Measurements from ENCODE around the gene RBM39.
"Not testable (repeated sequence)": the region's sequence is repeated elsewhere in the genome, so short reads cannot be mapped to it uniquely, and the experiment has no call there.

RBM39 gene

DNA sequence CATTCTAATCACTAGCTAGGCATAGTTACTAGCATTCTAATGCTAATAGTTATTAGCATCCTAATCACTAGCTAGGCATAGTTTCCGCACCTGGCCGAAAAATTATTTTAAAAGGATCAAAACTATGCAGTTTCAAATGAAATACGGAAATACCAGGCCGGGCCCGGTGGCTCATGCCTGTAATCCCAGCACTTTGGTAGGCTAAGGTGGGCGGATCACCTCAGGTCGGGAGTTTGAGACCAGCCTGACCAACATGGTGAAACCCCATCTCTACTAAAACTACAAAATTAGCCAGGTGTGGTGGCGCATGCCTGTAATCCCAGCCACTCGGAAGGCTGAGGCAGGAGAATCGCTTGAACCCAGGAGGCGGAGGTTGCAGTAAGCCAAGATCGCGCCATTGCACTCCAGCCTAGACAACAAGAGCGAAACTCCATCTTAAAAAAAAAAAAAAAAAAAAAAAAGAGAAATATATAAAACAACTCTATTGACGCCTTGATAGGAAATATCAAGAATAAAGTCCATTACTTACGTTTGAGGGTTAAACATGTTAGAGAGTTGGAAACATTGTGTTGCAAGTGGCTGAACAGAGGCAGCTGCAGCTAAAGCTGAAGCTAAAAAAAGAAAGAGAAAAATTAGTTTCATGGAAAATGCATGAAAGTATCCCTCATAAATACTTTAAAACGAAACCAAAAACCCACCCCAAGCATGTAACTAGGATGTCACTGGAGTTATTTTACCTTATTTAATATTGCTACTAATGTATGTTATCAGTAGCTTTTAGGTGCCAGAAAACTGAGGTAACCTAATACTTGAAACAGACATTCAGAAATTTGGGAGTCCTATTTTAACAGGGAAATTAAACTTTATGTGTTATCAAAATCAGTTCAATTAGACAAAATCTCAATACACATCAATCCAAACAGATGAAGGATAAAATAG, 35.2 kb downstream of the RBM39 start:
- not testable (repeated sequence) for DNase-seq (ENCODE audit: low read depth)

DNA sequence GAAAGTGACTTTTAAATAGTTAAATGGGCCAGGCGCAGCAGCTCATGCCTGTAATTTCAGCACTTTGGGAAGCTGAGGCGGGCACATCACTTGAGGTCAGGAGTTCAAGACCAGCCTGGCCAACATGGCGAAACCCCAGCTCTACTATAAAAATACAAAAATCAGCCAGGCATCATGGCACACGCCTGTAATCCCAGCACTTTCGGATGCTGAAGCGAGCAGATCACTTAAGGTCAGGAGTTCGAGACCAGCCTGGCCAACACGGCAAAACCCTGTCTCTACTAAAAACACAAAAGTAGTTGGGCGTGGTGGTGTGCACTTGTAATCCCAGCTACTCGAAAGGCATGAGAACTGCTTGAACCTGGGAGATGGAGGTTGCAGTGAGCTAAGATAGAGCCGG, 36.2 kb downstream of the RBM39 start:
- not testable (repeated sequence) for DNase-seq (ENCODE audit: low read depth)

DNA sequence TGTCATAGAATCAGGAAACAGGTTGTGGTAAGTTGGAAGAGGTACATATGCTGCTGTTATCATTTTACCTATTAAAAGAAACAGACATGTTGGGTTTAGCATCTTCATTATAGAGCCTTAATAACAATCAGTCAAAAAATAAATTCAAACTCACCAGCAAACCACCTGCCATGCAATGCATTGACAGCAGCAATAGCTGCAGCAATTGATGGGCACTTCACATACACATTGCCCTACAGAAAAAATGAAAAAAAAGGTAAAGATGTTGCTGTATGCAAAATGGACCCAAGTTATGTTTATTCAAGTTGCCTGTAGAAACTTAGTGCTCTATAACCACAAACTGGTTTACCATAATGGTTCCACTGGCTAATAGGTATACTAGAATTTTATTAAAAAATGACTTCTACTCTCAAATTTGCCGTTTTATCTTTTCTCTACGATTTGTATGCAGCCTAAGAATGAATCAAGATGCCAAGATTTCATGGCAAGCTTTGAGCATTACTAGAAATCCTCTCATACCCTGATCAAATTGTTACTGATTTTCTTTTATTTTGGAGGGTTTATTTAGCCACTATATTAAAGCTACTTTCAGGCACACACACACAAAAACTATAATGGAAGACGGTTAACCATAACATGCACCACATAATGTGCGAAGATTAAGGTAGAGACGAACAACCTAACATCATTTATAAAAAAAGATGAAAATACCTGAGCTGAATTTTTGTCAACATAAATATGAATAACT, 37.4 kb downstream of the RBM39 start:
- no peak for DNase-seq (ENCODE audit: low read depth)

DNA sequence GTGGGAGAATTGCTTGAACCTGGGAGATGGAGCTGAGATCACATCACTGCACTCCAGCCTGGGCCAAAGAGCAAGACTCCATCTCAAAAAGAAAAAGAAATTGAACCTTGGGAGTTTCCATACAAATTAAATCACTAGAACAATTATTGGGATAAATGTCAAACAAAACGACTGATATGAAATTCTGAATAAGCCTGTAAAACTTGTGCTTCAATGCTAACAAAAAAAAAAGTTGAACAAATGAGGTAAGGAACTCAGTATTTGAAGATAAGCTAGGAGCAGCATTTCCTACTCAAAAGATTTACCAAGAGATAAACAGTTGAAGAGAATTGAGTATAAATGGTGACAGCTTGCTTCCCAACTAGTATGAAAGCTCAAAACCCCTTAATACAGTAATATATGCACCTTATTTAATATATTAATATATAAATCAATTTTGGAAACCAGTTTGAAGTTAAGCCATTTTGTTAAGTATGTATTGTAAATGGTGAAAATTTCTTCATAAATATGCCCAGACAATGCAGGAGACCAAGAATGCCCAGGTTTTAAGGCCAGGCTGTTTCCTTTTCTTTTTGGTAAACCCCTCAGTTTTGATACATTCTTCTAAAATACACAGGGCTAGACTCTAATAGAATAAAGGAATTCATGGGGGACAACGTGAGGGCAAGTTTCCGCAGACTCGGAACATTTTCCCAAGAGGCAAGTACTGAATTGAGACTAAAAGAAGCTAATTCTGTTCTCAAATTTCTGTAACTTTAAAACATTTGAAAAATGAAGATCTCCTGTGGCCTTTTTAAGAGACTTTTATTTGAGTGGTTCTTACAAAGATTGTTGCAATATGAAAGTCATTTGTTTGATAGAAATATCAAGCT, 39.0 kb downstream of the RBM39 start:
- DNase-seq (ENCODE audit: low read depth): no peak

DNA sequence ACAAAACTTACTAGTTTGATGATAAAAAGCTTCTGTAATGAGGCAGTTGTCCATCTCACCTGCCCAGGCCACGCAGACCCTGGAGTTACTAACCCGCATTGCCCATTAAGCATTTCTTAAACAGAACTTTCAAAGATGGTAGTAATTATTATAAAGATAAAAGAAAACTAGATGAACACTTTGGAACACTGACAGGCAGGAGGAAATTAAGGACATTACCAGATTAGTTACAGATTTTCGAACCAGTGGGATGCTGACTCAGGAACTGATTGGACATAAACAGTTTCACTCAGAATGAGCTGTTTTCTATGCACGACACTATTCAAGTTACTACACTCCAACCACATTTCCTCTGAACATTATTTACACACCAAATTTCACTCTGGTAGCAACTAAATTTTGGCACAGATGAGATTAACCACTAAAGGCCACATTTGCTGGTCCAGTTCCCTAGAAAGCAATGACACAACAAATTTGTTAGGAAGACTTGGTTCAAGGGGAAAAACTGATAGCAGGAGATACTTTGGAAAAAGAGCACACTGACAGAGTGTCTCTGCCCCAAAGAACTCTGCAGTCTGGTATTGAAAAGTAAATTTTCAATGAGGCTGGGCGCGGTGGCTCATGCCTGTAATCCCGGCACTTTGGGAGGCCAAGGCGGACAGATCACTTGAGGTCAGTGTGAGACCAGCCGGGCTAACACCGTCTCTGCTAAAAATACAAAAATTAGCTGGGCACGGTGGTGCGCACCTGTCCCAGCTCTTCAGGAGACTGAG, 39.8 kb downstream of the RBM39 start:
- DNase-seq (ENCODE audit: low read depth): no peak

DNA sequence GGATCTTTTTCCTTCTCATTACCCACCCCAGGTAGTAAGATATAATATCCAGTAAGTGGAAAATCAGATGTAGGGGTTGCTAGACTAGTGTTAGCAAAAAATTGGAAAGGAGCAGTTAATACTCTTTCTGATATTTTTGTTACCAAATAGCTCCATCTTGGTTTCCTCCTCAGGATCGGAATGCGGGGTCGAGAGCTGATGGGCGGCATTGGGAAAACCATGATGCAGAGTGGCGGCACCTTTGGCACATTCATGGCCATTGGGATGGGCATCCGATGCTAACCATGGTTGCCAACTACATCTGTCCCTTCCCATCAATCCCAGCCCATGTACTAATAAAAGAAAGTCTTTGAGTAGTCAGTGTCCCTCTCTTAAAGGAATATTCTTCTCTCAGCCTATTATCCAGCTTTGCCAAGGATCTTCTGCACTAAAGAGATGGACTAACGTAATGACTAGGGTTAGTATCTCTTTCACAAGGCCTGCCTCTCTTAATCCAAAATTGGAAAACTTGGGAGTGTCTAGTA, 41.4 kb downstream of the RBM39 start:
- DNase-seq (ENCODE audit: low read depth): no peak

DNA sequence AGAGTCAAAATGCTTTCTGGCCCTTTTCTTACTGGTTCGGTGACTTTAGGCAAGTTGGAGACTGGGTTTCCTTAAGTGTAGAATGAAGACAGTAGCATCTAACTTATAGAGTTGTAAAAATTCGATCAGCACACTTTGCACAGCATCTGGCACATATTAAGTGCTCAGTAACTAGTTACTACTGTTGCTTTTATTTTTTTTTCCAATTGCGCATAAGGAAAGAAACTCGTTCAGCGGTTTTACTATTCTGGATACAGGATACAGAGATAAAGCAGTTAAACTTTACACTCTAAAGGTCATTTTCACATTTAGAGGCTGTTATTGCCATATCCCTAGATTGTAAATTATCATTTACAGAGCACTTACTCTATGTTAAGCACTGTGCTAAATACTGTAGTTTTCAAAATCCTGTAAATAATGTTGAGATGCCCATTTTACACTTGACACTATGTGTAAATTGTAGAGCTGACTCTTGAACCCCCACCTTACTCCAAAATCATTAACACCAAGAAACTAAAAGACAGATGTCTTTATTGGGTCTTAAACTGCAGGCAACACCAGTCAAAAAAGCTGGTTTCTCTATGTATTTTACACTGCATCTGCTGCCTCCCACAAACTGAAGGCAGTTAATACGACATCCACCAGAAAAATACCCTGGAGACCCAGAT, 42.0 kb downstream of the RBM39 start:
- no peak for DNase-seq (ENCODE audit: low read depth)

DNA sequence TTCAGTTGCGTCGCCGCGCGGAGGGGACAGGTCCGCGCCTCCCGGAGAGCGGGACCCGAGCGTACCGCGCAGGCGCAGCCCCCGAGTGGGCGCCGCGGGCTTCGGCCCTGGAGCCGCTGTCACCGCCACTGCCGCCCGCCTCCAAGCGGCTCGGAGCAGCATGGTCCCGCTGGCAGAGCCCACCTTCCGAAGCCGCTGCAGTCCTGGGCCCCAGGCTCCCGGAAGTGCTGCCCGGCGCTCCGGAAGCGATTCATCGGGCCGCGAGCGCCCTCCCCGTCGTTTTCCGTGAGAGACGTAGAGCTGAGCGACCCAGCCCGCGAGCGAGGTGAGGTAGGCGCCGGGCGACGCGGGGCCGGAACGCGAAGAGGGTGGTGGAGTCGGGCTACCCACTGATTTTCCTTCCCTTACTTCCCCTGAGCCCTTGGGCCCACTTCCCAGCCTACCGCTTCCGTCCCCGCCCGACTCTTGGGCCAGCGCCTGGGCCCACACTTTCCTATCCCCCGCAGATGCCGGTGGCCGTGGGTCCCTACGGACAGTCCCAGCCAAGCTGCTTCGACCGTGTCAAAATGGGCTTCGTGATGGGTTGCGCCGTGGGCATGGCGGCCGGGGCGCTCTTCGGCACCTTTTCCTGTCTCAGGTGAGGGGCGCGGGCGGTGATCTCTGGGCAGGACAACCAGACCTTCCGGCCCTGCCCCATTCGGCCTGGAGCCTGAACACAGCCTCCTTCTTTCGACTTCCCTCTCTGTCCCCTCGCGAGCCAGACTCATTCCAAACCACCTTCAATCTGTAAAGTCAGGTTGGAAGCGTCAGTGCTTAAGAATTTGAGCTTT, 42.7 kb downstream of the RBM39 start, which contains the start of the genes NFS1 and ROMO1:
NFS1 (minus strand) TSS at position 226 of the 830 bp plus-strand sequence; CDS start at position 162, 64 bp downstream.
ROMO1 (plus strand) TSS at position 279 of the 830 bp plus-strand sequence; CDS start at position 507, 228 bp downstream.
- DNase-seq (ENCODE audit: low read depth): peak; percentile 69

DNA sequence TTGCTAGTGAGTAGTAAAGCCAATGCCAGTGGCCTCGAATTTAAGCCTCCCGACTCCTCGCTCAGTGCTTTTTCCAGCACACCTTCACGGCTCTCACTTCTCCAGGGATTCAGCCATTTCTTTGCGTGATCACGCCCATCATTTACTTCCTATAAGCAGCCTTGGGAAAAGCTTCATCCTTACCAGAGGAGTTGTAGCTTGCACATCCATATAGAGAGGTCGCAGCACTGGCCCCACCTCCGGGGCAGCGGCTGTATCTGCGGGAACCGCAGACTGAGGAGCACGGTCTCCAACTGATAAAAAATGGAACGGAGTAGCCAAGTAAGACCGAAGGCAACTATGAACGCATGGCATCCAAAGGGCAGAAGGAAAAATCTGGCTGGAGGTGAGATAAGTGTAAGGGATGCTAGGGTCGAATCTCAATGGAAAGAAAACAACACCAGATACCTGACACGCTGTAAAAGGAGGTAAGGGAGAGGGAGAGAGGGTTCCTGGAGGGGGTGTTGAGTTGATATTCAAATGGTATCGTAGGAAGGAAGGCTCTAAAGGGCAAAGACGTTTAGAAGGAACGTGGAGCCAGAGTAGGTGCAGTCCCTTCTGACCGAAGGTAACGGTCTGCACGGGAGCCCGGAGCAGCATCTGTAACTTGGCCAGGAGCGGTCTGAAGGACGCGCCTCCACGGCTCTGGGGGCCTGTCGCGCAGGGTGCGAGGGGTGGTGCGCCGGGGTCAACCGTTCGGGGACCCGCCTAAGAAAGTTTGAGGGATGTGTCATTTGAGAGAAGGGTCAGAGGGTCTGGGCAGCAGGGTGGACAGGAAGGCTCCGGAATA, 43.5 kb downstream of the RBM39 start:
- DNase-seq (ENCODE audit: low read depth): no peak

DNA sequence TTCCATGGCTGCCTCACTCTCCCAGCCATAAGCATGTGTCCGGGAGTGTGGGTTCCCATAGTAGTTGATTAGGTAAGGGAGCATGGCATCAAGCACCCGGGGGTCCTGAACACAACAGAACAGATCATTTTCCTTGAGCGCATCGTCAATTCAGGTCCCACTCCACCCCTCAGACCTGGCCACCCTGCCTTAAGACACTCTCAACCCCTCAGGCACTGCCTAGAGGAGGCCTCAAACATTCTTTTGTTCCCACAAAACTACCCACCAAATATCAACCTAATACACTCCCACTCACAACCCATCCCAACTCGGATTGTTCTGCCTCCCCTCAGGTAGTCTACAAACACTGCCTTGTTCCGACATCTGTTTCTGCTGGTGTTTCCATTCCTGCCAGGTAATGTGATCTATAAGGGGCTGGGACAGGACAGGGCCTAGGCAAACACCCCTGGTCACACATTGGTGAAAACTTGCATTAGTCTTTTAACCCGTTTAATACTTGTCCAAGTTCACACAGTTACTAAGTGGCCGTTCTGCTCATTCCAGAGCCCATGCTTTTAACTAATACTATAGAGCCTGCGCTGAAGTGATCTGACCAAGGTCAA, 44.3 kb downstream of the RBM39 start:
- DNase-seq (ENCODE audit: low read depth): no peak

DNA sequence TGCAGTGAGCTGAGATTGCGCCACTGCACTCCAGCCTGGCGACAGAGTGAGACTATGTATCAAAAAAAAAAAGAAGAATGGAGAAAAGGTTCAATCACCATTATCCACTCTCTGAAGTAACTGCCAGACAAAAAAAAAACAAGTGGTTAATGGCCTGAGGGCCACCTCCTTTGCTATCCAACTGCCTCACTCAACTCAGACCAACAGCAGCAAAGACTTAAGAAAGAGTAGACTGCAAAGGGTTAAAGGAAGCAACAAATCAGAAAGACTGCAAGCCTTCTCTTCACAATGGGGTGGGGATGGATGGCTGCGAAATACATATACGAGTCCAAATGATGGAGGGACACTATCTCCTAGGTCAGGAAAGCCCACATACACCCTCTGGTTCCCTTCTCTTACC, 46.1 kb downstream of the RBM39 start:
- no peak for DNase-seq (ENCODE audit: low read depth)

DNA sequence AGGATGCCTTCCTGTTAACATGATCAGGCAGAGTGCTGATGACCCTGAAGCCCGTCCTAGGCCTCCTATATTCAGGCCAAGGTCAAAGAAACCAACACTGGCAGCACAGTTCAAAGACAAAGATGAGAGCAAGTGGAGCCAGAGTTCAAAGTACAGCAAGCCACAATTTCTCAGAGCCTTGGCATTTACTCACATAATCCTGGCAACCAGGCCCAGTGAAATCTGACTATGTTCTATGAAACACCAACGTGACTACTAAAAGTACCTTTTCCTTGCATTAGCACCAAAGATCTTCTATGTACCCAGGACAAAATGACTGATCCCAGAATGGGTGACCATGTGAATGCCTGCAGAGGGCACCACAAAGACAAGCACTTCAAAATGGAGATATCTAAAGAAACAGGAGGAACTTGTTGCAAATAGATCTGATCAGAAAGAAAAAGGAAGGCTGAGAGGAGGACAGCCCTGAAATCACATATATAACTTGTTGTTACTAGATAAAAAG, 46.8 kb downstream of the RBM39 start:
- no peak for DNase-seq (ENCODE audit: low read depth)

DNA sequence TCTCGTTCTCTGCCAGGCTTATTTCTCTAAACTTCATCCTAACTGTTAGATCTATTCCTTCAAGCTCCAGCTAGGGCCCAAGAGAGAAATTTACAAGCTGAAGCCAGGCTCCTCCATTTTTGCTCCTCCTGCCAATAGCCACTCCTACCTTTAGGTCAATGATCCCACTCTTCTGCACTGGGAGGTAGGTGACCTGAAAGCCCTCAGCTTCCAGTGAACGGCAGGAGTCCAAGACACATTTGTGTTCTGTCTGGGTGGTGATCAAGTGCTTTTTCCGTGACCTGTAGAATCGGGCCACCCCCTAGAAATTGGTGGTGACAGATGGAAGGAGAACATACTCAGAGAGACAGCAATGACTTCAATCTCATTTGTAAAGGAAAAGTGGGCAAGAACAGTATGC, 51.8 kb downstream of the RBM39 start:
- no peak for DNase-seq (ENCODE audit: low read depth)

DNA sequence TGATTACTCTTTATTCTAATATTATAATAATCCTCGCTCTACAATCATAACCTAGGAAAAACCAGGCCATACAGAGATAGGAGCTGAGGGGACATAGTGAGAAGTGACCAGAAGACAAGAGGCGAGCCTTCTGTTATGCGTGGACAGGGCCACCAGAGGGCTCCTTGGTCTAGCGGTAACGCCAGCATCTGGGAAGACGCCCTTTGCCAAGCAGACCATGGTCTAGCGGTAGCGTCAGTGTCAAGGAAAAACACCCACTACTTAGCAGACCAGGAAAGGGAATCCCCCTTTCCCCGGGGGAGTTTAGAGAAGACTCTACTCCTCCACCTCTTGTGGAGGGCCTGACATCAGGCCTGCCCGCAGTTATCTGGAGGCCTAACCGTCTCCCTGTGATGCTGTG, 55.2 kb downstream of the RBM39 start:
- not testable (repeated sequence) for DNase-seq (ENCODE audit: low read depth)

DNA sequence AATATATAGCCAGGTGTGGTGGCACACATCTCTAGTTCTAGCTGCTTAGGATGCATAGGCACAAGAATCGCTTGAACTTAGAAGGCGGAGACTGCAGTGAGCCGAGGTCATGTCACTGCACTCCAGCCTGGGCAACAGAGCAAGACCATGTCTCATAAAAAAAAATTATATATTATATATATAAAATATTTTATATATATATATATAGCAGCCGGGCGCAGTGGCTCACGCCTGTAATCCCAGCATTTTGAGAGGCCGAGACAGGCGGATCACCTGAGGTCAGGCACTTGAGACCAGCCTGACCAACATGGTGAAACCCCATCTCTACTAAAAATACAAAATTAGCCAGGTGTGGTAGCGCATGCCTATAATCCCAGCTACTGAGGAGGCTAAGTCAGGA, 56.7 kb downstream of the RBM39 start:
- DNase-seq (ENCODE audit: low read depth): not testable (repeated sequence)

DNA sequence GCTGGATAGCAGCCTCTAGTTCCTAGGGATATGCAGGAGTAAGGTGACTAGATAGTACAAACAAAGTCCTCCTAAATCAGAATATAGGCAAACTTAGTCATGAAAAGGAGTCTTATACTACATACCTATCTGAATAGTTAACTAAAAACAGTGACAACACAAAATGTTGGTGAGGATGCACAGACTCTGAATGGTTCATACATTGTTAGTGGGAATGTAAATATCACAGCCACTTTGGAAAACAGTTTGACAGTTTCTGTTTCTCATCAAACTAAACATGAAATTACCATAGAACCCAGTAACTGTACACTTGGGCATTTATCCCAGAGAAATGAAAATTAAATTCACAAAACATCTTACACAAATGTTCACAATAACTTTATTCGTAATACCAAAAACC, 60.1 kb downstream of the RBM39 start:
- DNase-seq (ENCODE audit: low read depth): no peak

DNA sequence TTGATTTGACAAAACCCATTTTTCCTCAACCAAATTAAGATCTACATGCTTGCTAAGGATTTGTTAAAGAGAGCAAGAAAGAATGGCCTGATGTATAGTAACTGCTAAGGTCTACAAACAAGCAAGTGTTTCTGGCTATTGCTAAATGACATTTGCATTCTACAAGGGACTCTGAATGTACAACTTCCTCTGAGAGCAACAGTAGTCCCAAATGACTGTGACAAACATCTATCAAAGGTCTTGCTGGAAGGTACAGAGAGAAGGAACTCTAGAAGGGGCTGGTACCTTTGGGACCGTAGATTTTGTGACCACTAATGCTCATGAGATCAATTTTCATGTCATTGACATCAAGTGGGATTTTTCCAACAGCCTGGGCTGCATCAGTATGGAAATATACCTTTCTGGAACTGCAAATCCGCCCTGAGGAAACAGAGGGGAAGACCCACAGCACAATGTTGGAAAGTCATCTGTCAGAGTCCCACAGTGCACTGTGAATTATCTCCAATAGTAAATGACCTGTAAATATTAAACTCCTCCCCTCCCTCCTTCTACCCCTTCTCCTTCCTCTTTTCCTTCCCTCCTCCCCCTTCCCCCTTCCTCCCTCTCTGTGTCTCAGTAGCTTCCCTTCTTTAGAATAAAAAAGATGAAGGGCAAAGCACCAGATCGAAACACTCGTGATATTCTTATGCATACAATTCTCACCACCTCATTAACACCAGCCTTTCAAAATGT, 61.4 kb downstream of the RBM39 start:
- DNase-seq (ENCODE audit: low read depth): no peak
